RPMI7951 (cell line): ENCODE data around the gene SAMD4A. TPM values are rescaled to one million over a fixed set of nuclear protein-coding genes. Genes with fewer than 3 reads are reported as not detected.

Source experiments
- DNase-seq: peaks from one replicate; pipeline ENCODE4 v3.0.0-alpha.2; 2012; ENCODE audit warnings: low read depth
- total RNA-seq: library from RNA; depleted of rRNA; stranded (reverse); fragments of >200 nt; shearing (Covaris generic); gene quantifications from 2 replicates; pipeline ENCODE4 v1.2.3, GENCODE V29; 2014

The SAMD4A gene
- total RNA-seq, 1 experiment from 2014 or later: 10.1 TPM

- no peak for DNase-seq
Observed at GRCh38 chr14:54778618-54779345, 211.9 kb downstream of the SAMD4A start.

- no peak for DNase-seq
Observed at GRCh38 chr14:54781080-54781479, 214.2 kb downstream of the SAMD4A start.

- DNase-seq: no peak
Observed at GRCh38 chr14:54781961-54782750, 215.2 kb downstream of the SAMD4A start.

GRCh38 chr14:54782751-54783659, 216.1 kb downstream of the SAMD4A start:
- DNase-seq: no peak

- DNase-seq: no peak
Observed at GRCh38 chr14:54783660-54784015, 216.7 kb downstream of the SAMD4A start.

- no peak for DNase-seq
Observed at GRCh38 chr14:54784060-54784459, 217.1 kb downstream of the SAMD4A start.

GRCh38 chr14:54784657-54785056, 217.7 kb downstream of the SAMD4A start:
- no peak for DNase-seq

GRCh38 chr14:54785136-54785777, 218.3 kb downstream of the SAMD4A start:
- DNase-seq: no peak

- no peak for DNase-seq
Observed at GRCh38 chr14:54785778-54786770, 219.1 kb downstream of the SAMD4A start.

- DNase-seq: no peak
Observed at GRCh38 chr14:54786838-54787237, 219.9 kb downstream of the SAMD4A start.

GRCh38 chr14:54787261-54787660, 220.3 kb downstream of the SAMD4A start:
- DNase-seq: no peak

- DNase-seq: no peak
Observed at GRCh38 chr14:54788701-54789100, 221.8 kb downstream of the SAMD4A start.

GRCh38 chr14:54789166-54789565, 222.2 kb downstream of the SAMD4A start:
- DNase-seq: no peak

- no peak for DNase-seq
Observed at GRCh38 chr14:54789781-54790480, 223.0 kb downstream of the SAMD4A start.

- no peak for DNase-seq
Observed at GRCh38 chr14:54791001-54791400, 224.1 kb downstream of the SAMD4A start.

- DNase-seq: no peak
Observed at GRCh38 chr14:54792288-54792687, 225.4 kb downstream of the SAMD4A start.

- DNase-seq: no peak
Observed at GRCh38 chr14:54794159-54794558, 227.2 kb downstream of the SAMD4A start.

- no peak for DNase-seq
Observed at GRCh38 chr14:54794796-54795195, 227.9 kb downstream of the SAMD4A start.

GRCh38 chr14:54796961-54797360, 230.0 kb downstream of the SAMD4A start:
- peak; percentile 70 for DNase-seq

- no peak for DNase-seq
Observed at GRCh38 chr14:54797556-54797955, 230.6 kb downstream of the SAMD4A start.
